ENCODE measurements around the gene C2orf15.

The C2orf15 gene, protein sequence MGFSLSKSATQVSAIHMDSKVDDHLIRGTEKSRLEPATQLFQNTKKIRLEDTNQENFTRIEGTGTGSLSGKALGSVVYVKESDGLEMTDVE

DNA sequence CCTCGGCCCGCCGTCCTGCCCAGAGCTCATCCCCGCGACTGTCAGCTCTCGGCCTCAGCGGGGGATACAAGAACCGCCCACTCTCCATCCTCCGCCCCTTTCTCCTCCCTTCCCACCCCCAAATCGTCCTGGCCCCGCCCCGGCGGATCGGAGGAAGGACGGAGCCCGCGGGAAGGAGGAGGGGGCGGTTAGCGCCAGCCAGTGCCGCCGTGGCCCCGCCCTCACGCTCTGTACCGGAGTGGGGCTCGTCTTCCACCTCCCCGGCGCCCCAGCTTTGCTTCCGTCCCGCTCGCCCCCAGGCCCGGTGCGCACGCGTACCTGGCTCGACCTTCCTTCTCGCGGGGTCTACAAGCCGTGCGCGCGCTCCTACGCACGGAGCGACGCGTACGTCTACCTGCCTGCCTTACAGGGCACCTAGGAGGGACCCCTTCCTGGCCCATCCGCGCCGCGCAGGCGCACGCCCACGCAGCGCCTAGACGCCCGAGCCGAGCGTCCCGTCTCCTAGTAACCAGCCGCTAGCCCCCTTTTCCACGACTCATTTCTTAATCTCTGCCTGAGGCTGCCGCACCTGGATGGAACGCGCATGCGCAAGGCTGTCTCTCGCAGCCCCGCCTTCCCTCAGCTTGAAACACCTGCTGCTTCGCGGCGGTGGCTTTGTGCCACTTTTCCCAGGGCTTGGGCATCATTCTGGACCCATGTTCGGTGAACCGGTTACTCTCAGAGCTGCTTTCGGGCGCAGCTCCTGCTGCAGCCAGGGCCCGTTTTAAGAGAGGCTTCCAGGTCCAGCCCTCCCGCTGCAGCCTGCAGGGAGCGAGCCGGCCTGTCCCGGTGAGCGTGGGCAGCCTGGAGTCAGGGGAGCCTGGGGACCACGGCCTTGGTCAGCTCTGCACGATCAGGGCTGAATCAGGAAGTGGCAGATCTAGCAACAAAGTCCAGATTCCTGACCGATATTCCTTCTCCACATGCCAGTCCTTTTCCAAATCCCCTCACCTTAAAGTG, at the start of gene C2orf15:
TSS of gene C2orf15 (plus strand) at position 598 of the 999 bp plus-strand sequence. CDS start 8,852 bp downstream, outside the sequence.
- TF ChIP-seq EGR1 (IDR thresholded peaks at IDR 0.05) (peak; percentile 100), EP300 (IDR thresholded peaks at IDR 0.05; ENCODE audit: borderline replicate concordance) (no peak), TAF1 (IDR thresholded peaks at IDR 0.05; ENCODE audit: low read depth) (peak; percentile 77), CEBPB (IDR thresholded peaks at IDR 0.05) (peak; percentile 23; the same call in 1 of the 2 replicates), TCF12 (IDR thresholded peaks at IDR 0.05; ENCODE audit: low read depth) (no peak; the same call in 1 of the 2 replicates), NFIC (IDR thresholded peaks at IDR 0.05) (no peak)
- TF ChIP-seq, protein P1, sequence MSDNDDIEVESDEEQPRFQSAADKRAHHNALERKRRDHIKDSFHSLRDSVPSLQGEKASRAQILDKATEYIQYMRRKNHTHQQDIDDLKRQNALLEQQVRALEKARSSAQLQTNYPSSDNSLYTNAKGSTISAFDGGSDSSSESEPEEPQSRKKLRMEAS (IDR thresholded peaks at IDR 0.05), result peak; percentile 48

DNA sequence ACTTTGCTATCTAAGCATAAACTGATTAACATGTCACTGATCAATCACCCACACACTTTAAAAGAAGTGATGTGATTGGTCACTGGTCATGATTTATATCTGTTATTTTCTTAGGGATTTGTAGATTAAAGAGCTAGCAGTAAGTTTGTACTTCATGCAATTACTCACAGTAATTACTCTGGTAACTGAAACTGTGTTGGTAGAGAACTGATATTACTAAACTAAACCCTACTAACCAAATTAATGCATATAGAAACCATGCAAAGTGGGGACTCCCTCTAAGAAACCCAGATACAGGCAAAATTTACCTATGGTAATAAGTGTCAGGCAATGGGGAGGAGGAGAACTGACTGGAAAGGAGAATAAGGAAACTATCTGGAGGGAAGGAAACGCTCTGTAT, 44.8 kb upstream of the C2orf15 start:
- TF ChIP-seq ZBTB7A (IDR thresholded peaks at IDR 0.05; ENCODE audit: low read depth) (no peak), FOXM1 (IDR thresholded peaks at IDR 0.05; ENCODE audit: borderline replicate concordance, low read depth) (no peak), CREB1 (IDR thresholded peaks at IDR 0.05; ENCODE audit: low read depth) (no peak), TEAD4 (IDR thresholded peaks at IDR 0.05) (no peak), YY1 (IDR thresholded peaks at IDR 0.05; ENCODE audit: low read depth) (no peak), EGR1 (IDR thresholded peaks at IDR 0.05) (no peak), CEBPB (IDR thresholded peaks at IDR 0.05) (no peak), TCF12 (IDR thresholded peaks at IDR 0.05; ENCODE audit: low read depth) (no peak), TAF1 (IDR thresholded peaks at IDR 0.05; ENCODE audit: low read depth) (no peak), RAD21 (IDR thresholded peaks at IDR 0.05; ENCODE audit: low read depth) (no peak), EP300 (IDR thresholded peaks at IDR 0.05; ENCODE audit: borderline replicate concordance) (no peak), NFIC (IDR thresholded peaks at IDR 0.05) (no peak)
- TF ChIP-seq, protein P2, sequence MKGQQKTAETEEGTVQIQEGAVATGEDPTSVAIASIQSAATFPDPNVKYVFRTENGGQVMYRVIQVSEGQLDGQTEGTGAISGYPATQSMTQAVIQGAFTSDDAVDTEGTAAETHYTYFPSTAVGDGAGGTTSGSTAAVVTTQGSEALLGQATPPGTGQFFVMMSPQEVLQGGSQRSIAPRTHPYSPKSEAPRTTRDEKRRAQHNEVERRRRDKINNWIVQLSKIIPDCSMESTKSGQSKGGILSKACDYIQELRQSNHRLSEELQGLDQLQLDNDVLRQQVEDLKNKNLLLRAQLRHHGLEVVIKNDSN (IDR thresholded peaks at IDR 0.05), result no peak
- TF ChIP-seq, protein P1 (IDR thresholded peaks at IDR 0.05), result no peak
- TF ChIP-seq, protein P3, sequence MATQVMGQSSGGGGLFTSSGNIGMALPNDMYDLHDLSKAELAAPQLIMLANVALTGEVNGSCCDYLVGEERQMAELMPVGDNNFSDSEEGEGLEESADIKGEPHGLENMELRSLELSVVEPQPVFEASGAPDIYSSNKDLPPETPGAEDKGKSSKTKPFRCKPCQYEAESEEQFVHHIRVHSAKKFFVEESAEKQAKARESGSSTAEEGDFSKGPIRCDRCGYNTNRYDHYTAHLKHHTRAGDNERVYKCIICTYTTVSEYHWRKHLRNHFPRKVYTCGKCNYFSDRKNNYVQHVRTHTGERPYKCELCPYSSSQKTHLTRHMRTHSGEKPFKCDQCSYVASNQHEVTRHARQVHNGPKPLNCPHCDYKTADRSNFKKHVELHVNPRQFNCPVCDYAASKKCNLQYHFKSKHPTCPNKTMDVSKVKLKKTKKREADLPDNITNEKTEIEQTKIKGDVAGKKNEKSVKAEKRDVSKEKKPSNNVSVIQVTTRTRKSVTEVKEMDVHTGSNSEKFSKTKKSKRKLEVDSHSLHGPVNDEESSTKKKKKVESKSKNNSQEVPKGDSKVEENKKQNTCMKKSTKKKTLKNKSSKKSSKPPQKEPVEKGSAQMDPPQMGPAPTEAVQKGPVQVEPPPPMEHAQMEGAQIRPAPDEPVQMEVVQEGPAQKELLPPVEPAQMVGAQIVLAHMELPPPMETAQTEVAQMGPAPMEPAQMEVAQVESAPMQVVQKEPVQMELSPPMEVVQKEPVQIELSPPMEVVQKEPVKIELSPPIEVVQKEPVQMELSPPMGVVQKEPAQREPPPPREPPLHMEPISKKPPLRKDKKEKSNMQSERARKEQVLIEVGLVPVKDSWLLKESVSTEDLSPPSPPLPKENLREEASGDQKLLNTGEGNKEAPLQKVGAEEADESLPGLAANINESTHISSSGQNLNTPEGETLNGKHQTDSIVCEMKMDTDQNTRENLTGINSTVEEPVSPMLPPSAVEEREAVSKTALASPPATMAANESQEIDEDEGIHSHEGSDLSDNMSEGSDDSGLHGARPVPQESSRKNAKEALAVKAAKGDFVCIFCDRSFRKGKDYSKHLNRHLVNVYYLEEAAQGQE (IDR thresholded peaks at IDR 0.05; ENCODE audit: low read depth), result no peak

DNA sequence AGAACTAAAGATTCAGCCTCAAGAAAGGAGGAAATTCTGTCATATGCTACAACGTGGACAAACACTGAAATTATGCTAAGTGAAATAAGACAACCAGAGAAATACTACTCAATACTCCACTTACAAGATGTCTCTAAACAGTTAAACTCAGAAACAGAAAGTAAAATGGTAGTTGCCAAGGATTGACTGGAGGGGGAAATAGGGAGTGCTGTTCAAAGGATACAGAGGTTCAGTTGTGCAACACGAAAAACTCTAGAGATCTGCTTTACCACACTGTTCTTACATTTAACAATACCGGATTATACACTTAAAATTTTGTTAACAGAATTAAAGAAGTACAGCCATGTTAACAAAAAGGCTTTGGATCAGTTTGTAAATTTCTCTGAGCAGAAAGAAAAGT, 39.8 kb upstream of the C2orf15 start:
- TF ChIP-seq TCF12 (IDR thresholded peaks at IDR 0.05; ENCODE audit: low read depth), result no peak
- TF ChIP-seq CREB1 (IDR thresholded peaks at IDR 0.05; ENCODE audit: low read depth), result no peak
- TF ChIP-seq NFIC (IDR thresholded peaks at IDR 0.05), result no peak
- TF ChIP-seq, protein P2 (IDR thresholded peaks at IDR 0.05), result no peak
- no peak for TF ChIP-seq EGR1 (IDR thresholded peaks at IDR 0.05)
- TF ChIP-seq CEBPB (IDR thresholded peaks at IDR 0.05), result no peak
- no peak for TF ChIP-seq FOXM1 (IDR thresholded peaks at IDR 0.05; ENCODE audit: borderline replicate concordance, low read depth)
- no peak for TF ChIP-seq YY1 (IDR thresholded peaks at IDR 0.05; ENCODE audit: low read depth)
- no peak for TF ChIP-seq TAF1 (IDR thresholded peaks at IDR 0.05; ENCODE audit: low read depth)

DNA sequence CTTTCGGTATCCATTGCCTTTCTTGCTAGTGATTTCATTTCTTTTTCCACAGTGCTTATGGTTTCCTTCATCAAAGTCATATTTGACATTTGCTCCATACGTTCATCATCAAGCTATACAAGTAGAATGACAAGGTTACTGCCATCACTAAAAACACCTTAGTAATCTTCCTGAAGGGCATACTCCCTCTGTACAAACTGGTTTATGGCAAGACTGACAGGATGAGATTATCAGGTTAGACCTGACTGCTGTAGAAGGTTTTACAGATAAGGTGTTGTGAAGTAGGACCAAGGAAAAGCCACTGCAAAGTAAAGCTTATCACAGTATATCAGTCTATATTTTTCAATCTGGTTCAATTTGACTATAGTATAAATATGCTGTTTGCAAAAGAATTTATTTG, 37.5 kb upstream of the C2orf15 start:
- no peak for TF ChIP-seq FOXM1 (IDR thresholded peaks at IDR 0.05; ENCODE audit: borderline replicate concordance, low read depth)
- no peak for TF ChIP-seq RAD21 (IDR thresholded peaks at IDR 0.05; ENCODE audit: low read depth)
- no peak for TF ChIP-seq TCF12 (IDR thresholded peaks at IDR 0.05; ENCODE audit: low read depth)
- no peak for TF ChIP-seq ZBTB7A (IDR thresholded peaks at IDR 0.05; ENCODE audit: low read depth)
- no peak for TF ChIP-seq YY1 (IDR thresholded peaks at IDR 0.05; ENCODE audit: low read depth)
- TF ChIP-seq CEBPB (IDR thresholded peaks at IDR 0.05), result no peak
- TF ChIP-seq CREB1 (IDR thresholded peaks at IDR 0.05; ENCODE audit: low read depth), result no peak
- TF ChIP-seq, protein P1 (IDR thresholded peaks at IDR 0.05), result no peak
- TF ChIP-seq, protein P2 (IDR thresholded peaks at IDR 0.05), result no peak
- no peak for TF ChIP-seq TAF1 (IDR thresholded peaks at IDR 0.05; ENCODE audit: low read depth)
- no peak for TF ChIP-seq EGR1 (IDR thresholded peaks at IDR 0.05)
- TF ChIP-seq TEAD4 (IDR thresholded peaks at IDR 0.05), result no peak
- TF ChIP-seq EP300 (IDR thresholded peaks at IDR 0.05; ENCODE audit: borderline replicate concordance), result no peak
- TF ChIP-seq, protein P3 (IDR thresholded peaks at IDR 0.05; ENCODE audit: low read depth), result no peak
- TF ChIP-seq NFIC (IDR thresholded peaks at IDR 0.05), result no peak

Data from Ishikawa (cell line).